Kasumi-1 (cell line): ENCODE results near the gene GAREM2.

ENCODE experiments used
- DNase-seq, 2 experiments: peaks; one replicate each; lab custom pipeline; 2025; lab: John Stamatoyannopoulos, UW

GAREM2 gene

GRCh38 chr2:26187537-26188104 is 14.7 kb downstream of the GAREM2 start:
- DNase-seq: no peak

GRCh38 chr2:26189123-26189522 is 16.2 kb downstream of the GAREM2 start:
- DNase-seq: no peak

- DNase-seq: no peak
Observed at GRCh38 chr2:26189751-26190150, 16.9 kb downstream of the GAREM2 start.

GRCh38 chr2:26190369-26190768 is 17.5 kb downstream of the GAREM2 start:
- DNase-seq: no peak

- DNase-seq: no peak
Observed at GRCh38 chr2:26191316-26192159, 18.6 kb downstream of the GAREM2 start.

- DNase-seq: no peak
Observed at GRCh38 chr2:26193578-26194231, 20.8 kb downstream of the GAREM2 start.

- no peak for DNase-seq
Observed at GRCh38 chr2:26195040-26195984, 22.4 kb downstream of the GAREM2 start.

- peak; percentile 45 to 48 for DNase-seq
Observed at GRCh38 chr2:26196683-26197418, 24.0 kb downstream of the GAREM2 start.

GRCh38 chr2:26197516-26197915 is 24.6 kb downstream of the GAREM2 start:
- DNase-seq: no peak

GRCh38 chr2:26202981-26203490 is 30.1 kb downstream of the GAREM2 start:
- no peak for DNase-seq

- no peak for DNase-seq
Observed at GRCh38 chr2:26203906-26204305, 31.0 kb downstream of the GAREM2 start.

- no peak for DNase-seq
Observed at GRCh38 chr2:26212011-26212410, 39.1 kb downstream of the GAREM2 start.

- no peak for DNase-seq
Observed at GRCh38 chr2:26214759-26215158, 41.9 kb downstream of the GAREM2 start.

GRCh38 chr2:26215833-26216232 is 42.9 kb downstream of the GAREM2 start:
- DNase-seq: no peak

- no peak for DNase-seq
Observed at GRCh38 chr2:26216587-26216986, 43.7 kb downstream of the GAREM2 start.

- no peak for DNase-seq
Observed at GRCh38 chr2:26217720-26218119, 44.8 kb downstream of the GAREM2 start.

- DNase-seq: no peak
Observed at GRCh38 chr2:26223018-26223417, 50.1 kb downstream of the GAREM2 start.

GRCh38 chr2:26224095-26224494 is 51.2 kb downstream of the GAREM2 start:
- DNase-seq: no peak

- no peak for DNase-seq
Observed at GRCh38 chr2:26229595-26229994, 56.7 kb downstream of the GAREM2 start.

GRCh38 chr2:26230806-26231205 is 57.9 kb downstream of the GAREM2 start:
- DNase-seq: no peak

- no peak for DNase-seq
Observed at GRCh38 chr2:26235089-26235488, 62.2 kb downstream of the GAREM2 start.
